ENCODE results near the gene OR2V2. TPM values are rescaled to one million over a fixed set of nuclear protein-coding genes. Genes with fewer than 3 reads are reported as not detected.
"Not testable (repeated sequence)": the region's sequence is repeated elsewhere in the genome, so short reads cannot be mapped to it uniquely, and the experiment has no call there.

The OR2V2 gene
- total and polyA plus RNA-seq, 2 donors (not counting 3 experiments of a cell fraction or from before 2014, with no cell fraction given) = not detected

GRCh38 chr5:181101930-181102674 is 45.3 kb upstream of the OR2V2 start:
- H3K9me3 ChIP-seq (replicated peaks; ENCODE audit: control insufficient read depth, insufficient read depth, low read length); H4K20me1 ChIP-seq (replicated peaks; ENCODE audit: control insufficient read depth, extremely low read depth, insufficient read depth, low read length); H3K4me1 ChIP-seq (ENCODE audit: control insufficient read depth, extremely low read depth, insufficient read depth, low read length); intact Hi-C loops (cut with micrococcal nuclease); H3K36me3 ChIP-seq (ENCODE audit: control insufficient read depth in 2 of 2, extremely low read depth in 1 of 2, insufficient read depth in 2 of 2, low read length in 2 of 2); CTCF ChIA-PET; DNase-seq (ENCODE audit: low read depth, low spot score); H3K9me1 ChIP-seq (replicated peaks; ENCODE audit: control insufficient read depth, extremely low read depth, insufficient read depth, low read length); H3K4me3 ChIP-seq (replicated peaks in 1 of 3; ENCODE audit: insufficient read depth in 1 of 3, low read depth in 1 of 3, low read length in 3 of 3); BruUV-seq (replicated peaks); H3K27ac ChIP-seq (ENCODE audit: insufficient read depth, low read depth, low read length); H2AFZ ChIP-seq (ENCODE audit: low read depth, low read length); H3K4me2 ChIP-seq (ENCODE audit: insufficient read depth, low read length); POLR2A ChIA-PET; H3K79me2 ChIP-seq (ENCODE audit: control insufficient read depth, insufficient read depth, low read length); H3K9ac ChIP-seq (replicated peaks; ENCODE audit: extremely low read depth, insufficient read depth, low read length); dilution Hi-C loops (cut with MboI; ENCODE audit: extremely low pct_ligation_motif_present, low sequenced_read_pairs): not testable (repeated sequence)
- peak; percentile 96 for FAIRE-seq
- peaks cover 8 to 17% of the 10 kb centered on the region in 2 experiments for H3K27me3 ChIP-seq (ENCODE audit: control insufficient read depth in 2 of 2, insufficient read depth in 2 of 2, low read length in 2 of 2)

- intact Hi-C loops (cut with micrococcal nuclease); DNase-seq (ENCODE audit: low read depth, low spot score); H4K20me1 ChIP-seq (replicated peaks; ENCODE audit: control insufficient read depth, extremely low read depth, insufficient read depth, low read length); H3K4me2 ChIP-seq (ENCODE audit: insufficient read depth, low read length); H3K27ac ChIP-seq (ENCODE audit: insufficient read depth, low read depth, low read length); H3K4me1 ChIP-seq (ENCODE audit: control insufficient read depth, extremely low read depth, insufficient read depth, low read length); H3K36me3 ChIP-seq (ENCODE audit: control insufficient read depth in 2 of 2, extremely low read depth in 1 of 2, insufficient read depth in 2 of 2, low read length in 2 of 2); BruUV-seq (replicated peaks); POLR2A ChIA-PET; dilution Hi-C loops (cut with MboI; ENCODE audit: extremely low pct_ligation_motif_present, low sequenced_read_pairs); H3K9me3 ChIP-seq (replicated peaks; ENCODE audit: control insufficient read depth, insufficient read depth, low read length); H3K4me3 ChIP-seq (replicated peaks in 1 of 3; ENCODE audit: insufficient read depth in 1 of 3, low read depth in 1 of 3, low read length in 3 of 3); H3K9me1 ChIP-seq (replicated peaks; ENCODE audit: control insufficient read depth, extremely low read depth, insufficient read depth, low read length); CTCF ChIA-PET; H3K9ac ChIP-seq (replicated peaks; ENCODE audit: extremely low read depth, insufficient read depth, low read length); H3K79me2 ChIP-seq (ENCODE audit: control insufficient read depth, insufficient read depth, low read length): not testable (repeated sequence)
- Histone ChIP-seq H2AFZ (ENCODE audit: low read depth, low read length) (peak overlapping the region; percentile 76), H3K27me3 (ENCODE audit: control insufficient read depth in 2 of 2, insufficient read depth in 2 of 2, low read length in 2 of 2) (peaks cover 8 to 12% of the 10 kb centered on the region in 2 experiments)
- FAIRE-seq = peak; percentile 81
These were observed 43.2 kb upstream of the OR2V2 start for GRCh38 chr5:181104259-181104568.

GRCh38 chr5:181104606-181105390 is 42.6 kb upstream of the OR2V2 start:
- H3K27ac ChIP-seq (ENCODE audit: insufficient read depth, low read depth, low read length); H3K36me3 ChIP-seq (ENCODE audit: control insufficient read depth in 2 of 2, extremely low read depth in 1 of 2, insufficient read depth in 2 of 2, low read length in 2 of 2); H3K9ac ChIP-seq (replicated peaks; ENCODE audit: extremely low read depth, insufficient read depth, low read length); DNase-seq (ENCODE audit: low read depth, low spot score); H3K4me1 ChIP-seq (ENCODE audit: control insufficient read depth, extremely low read depth, insufficient read depth, low read length); H3K9me3 ChIP-seq (replicated peaks; ENCODE audit: control insufficient read depth, insufficient read depth, low read length); H3K27me3 ChIP-seq (ENCODE audit: control insufficient read depth in 2 of 2, insufficient read depth in 2 of 2, low read length in 2 of 2); H3K79me2 ChIP-seq (ENCODE audit: control insufficient read depth, insufficient read depth, low read length); CTCF ChIA-PET; H3K4me3 ChIP-seq (replicated peaks in 1 of 3; ENCODE audit: insufficient read depth in 1 of 3, low read depth in 1 of 3, low read length in 3 of 3); H3K4me2 ChIP-seq (ENCODE audit: insufficient read depth, low read length); POLR2A ChIA-PET; H3K9me1 ChIP-seq (replicated peaks; ENCODE audit: control insufficient read depth, extremely low read depth, insufficient read depth, low read length); BruUV-seq (replicated peaks); H4K20me1 ChIP-seq (replicated peaks; ENCODE audit: control insufficient read depth, extremely low read depth, insufficient read depth, low read length); intact Hi-C loops (cut with micrococcal nuclease); H2AFZ ChIP-seq (ENCODE audit: low read depth, low read length); dilution Hi-C loops (cut with MboI; ENCODE audit: extremely low pct_ligation_motif_present, low sequenced_read_pairs): not testable (repeated sequence)
- FAIRE-seq = peak; percentile 62

Measured in endothelial cell of umbilical vein (primary cell).